ENCODE measurements around the gene PCDHGC4. TPM values are rescaled to one million over a fixed set of nuclear protein-coding genes. Genes with fewer than 3 reads are reported as not detected.
A peak's percentile ranks its signal among the peaks of the same experiment; 100 is the strongest.

Gene PCDHGC4
- total and polyA plus RNA-seq, 2 experiments from 2014 or later: 0.35 to 1.5 TPM

- WGBS (ENCODE audit: low lambda C conversion rate, missing lambda C conversion rate): 88% methylated on average over 10 of the region's 10 CpGs
- H3K4me2 ChIP-seq: peak overlapping the region; percentile 68
- H3K4me3 ChIP-seq: no peak overlapping the region
- H2AFZ ChIP-seq: no peak overlapping the region
- no peaks in the 10 kb centered on the region for H3K79me2 ChIP-seq
- H4K20me1 ChIP-seq (ENCODE audit: insufficient read depth, poor library complexity, severe bottlenecking): no peaks in the 10 kb centered on the region
- H3K4me1 ChIP-seq (ENCODE audit: insufficient read depth): peaks cover 19% of the 10 kb centered on the region
- no peaks in the 10 kb centered on the region for H3K9me3 ChIP-seq (ENCODE audit: low read depth)
- H3K27ac ChIP-seq: peak overlapping the region; percentile 69
- no peak for DNase-seq (ENCODE audit: low spot score)
- H3K36me3 ChIP-seq (replicated peaks; ENCODE audit: insufficient read depth, low read depth): no peaks in the 10 kb centered on the region
- peaks cover 27% of the 10 kb centered on the region for H3K27me3 ChIP-seq
- no peaks in the 10 kb centered on the region for H3K9me2 ChIP-seq (replicated peaks; ENCODE audit: insufficient read depth)
- TF ChIP-seq CTCF (IDR thresholded peaks at IDR 0.05; ENCODE audit: poor library complexity) (no peak), EZH2 (IDR thresholded peaks at IDR 0.05; ENCODE audit: borderline replicate concordance) (no peak), EZH2phosphoT487 (IDR thresholded peaks at IDR 0.05; ENCODE audit: low read depth, severe bottlenecking, unreplicated experiment) (no peak)
These were observed 8.9 kb downstream of the PCDHGC4 start for GRCh38 chr5:141493500-141494422.

- Histone ChIP-seq H3K9me2 (replicated peaks; ENCODE audit: insufficient read depth) (no peaks in the 10 kb centered on the region), H2AFZ (no peak overlapping the region), H3K9me3 (ENCODE audit: low read depth) (no peaks in the 10 kb centered on the region), H3K79me2 (no peaks in the 10 kb centered on the region), H4K20me1 (ENCODE audit: insufficient read depth, poor library complexity, severe bottlenecking) (no peaks in the 10 kb centered on the region), H3K4me3 (no peak overlapping the region), H3K27me3 (peaks cover 27% of the 10 kb centered on the region), H3K4me1 (ENCODE audit: insufficient read depth) (peaks cover 19% of the 10 kb centered on the region), H3K27ac (peak overlapping the region; percentile 69), H3K4me2 (peak overlapping the region; percentile 68), H3K36me3 (replicated peaks; ENCODE audit: insufficient read depth, low read depth) (no peaks in the 10 kb centered on the region)
- TF ChIP-seq CTCF (IDR thresholded peaks at IDR 0.05; ENCODE audit: poor library complexity) (no peak), EZH2phosphoT487 (IDR thresholded peaks at IDR 0.05; ENCODE audit: low read depth, severe bottlenecking, unreplicated experiment) (no peak), EZH2 (IDR thresholded peaks at IDR 0.05; ENCODE audit: borderline replicate concordance) (no peak)
- 33% methylated on average over 20 of the region's 22 CpGs for WGBS (ENCODE audit: low lambda C conversion rate, missing lambda C conversion rate)
- no peak for DNase-seq (ENCODE audit: low spot score)
These were observed 10.1 kb downstream of the PCDHGC4 start for GRCh38 chr5:141494761-141495452.

GRCh38 chr5:141495453-141495811, 10.6 kb downstream of the PCDHGC4 start:
- no peak overlapping the region for H2AFZ ChIP-seq
- no peaks in the 10 kb centered on the region for H3K36me3 ChIP-seq (replicated peaks; ENCODE audit: insufficient read depth, low read depth)
- no peaks in the 10 kb centered on the region for H3K9me3 ChIP-seq (ENCODE audit: low read depth)
- no peak overlapping the region for H3K4me3 ChIP-seq
- no peak for DNase-seq (ENCODE audit: low spot score)
- H3K27ac ChIP-seq: peak overlapping the region; percentile 69
- TF ChIP-seq EZH2phosphoT487 (IDR thresholded peaks at IDR 0.05; ENCODE audit: low read depth, severe bottlenecking, unreplicated experiment) (no peak), CTCF (IDR thresholded peaks at IDR 0.05; ENCODE audit: poor library complexity) (no peak), EZH2 (IDR thresholded peaks at IDR 0.05; ENCODE audit: borderline replicate concordance) (no peak)
- H3K79me2 ChIP-seq: no peaks in the 10 kb centered on the region
- H3K4me2 ChIP-seq: peak overlapping the region; percentile 68
- H3K27me3 ChIP-seq: peaks cover 27% of the 10 kb centered on the region
- WGBS (ENCODE audit: low lambda C conversion rate, missing lambda C conversion rate): 65% methylated on average over 7 of the region's 8 CpGs
- no peaks in the 10 kb centered on the region for H4K20me1 ChIP-seq (ENCODE audit: insufficient read depth, poor library complexity, severe bottlenecking)
- peaks cover 19% of the 10 kb centered on the region for H3K4me1 ChIP-seq (ENCODE audit: insufficient read depth)
- H3K9me2 ChIP-seq (replicated peaks; ENCODE audit: insufficient read depth): no peaks in the 10 kb centered on the region
